ENCODE measurements around the gene LRRC47.
A peak's percentile ranks its signal among the peaks of the same experiment; 100 is the strongest.

The LRRC47 gene

GRCh38 chr1:3831689-3832088 lies 35.4 kb upstream of the LRRC47 start:
- no peak overlapping the region for H3K14ac ChIP-seq (ENCODE audit: low read length)
- DNase-seq, result peak in 1 of 2 donors; percentile 3
- no peaks in the 10 kb centered on the region for H3K9me3 ChIP-seq (ENCODE audit: insufficient read depth, low read depth, low read length)
- no peak overlapping the region for H3K18ac ChIP-seq (ENCODE audit: low read length)
- H2BK5ac ChIP-seq (ENCODE audit: low read depth, low read length, poor library complexity), result no peak overlapping the region
- H2AK5ac ChIP-seq (ENCODE audit: low read length), result no peak overlapping the region
- H4K91ac ChIP-seq (ENCODE audit: low read depth, low read length), result no peak overlapping the region
- no peak overlapping the region for H2BK120ac ChIP-seq (ENCODE audit: insufficient read depth, low read length, poor library complexity)
- H3K4me3 ChIP-seq (ENCODE audit: low read depth, low read length), result no peak overlapping the region
- H4K8ac ChIP-seq (ENCODE audit: low read depth, low read length), result no peak overlapping the region
- no peak overlapping the region for H3K27ac ChIP-seq (ENCODE audit: low read depth, low read length)
- no peak overlapping the region for H2AFZ ChIP-seq (ENCODE audit: insufficient read depth, low read length, poor library complexity)
- WGBS (ENCODE audit: extremely low coverage, insufficient coverage, insufficient read length), result no CpG with 5 or more reads among the region's 6 CpGs
- H3K23ac ChIP-seq (ENCODE audit: low read length), result no peak overlapping the region
- H3K27me3 ChIP-seq (ENCODE audit: insufficient read depth, low read length), result no peaks in the 10 kb centered on the region
- H3K79me2 ChIP-seq (ENCODE audit: control insufficient read depth, insufficient read depth, low read length, poor library complexity), result no peaks in the 10 kb centered on the region
- no peak overlapping the region for H3K4ac ChIP-seq (ENCODE audit: low read depth, low read length)
- no peak overlapping the region for H3K9ac ChIP-seq (ENCODE audit: low read length)
- H3K36me3 ChIP-seq (ENCODE audit: control insufficient read depth in 1 of 2, insufficient read depth in 2 of 2, low read length in 2 of 2), result peaks cover 38 to 54% of the 10 kb centered on the region in 2 experiments
- H4K12ac ChIP-seq (ENCODE audit: low read depth, low read length), result no peak overlapping the region
- H3K4me2 ChIP-seq (ENCODE audit: low read length), result no peak overlapping the region
- H3K79me1 ChIP-seq (ENCODE audit: low read length), result no peaks in the 10 kb centered on the region
- no peaks in the 10 kb centered on the region for H3K4me1 ChIP-seq (ENCODE audit: control insufficient read depth in 1 of 2, insufficient read depth in 2 of 2, low read length in 2 of 2)
- H2BK12ac ChIP-seq (ENCODE audit: low read length), result no peak overlapping the region

GRCh38 chr1:3828391-3828790 lies 32.1 kb upstream of the LRRC47 start:
- no peak overlapping the region for H2BK5ac ChIP-seq (ENCODE audit: low read depth, low read length, poor library complexity)
- no CpG with 5 or more reads among the region's 8 CpGs for WGBS (ENCODE audit: extremely low coverage, insufficient coverage, insufficient read length)
- no peak overlapping the region for H3K23ac ChIP-seq (ENCODE audit: low read length)
- no peak for DNase-seq
- no peak overlapping the region for H2AFZ ChIP-seq (ENCODE audit: insufficient read depth, low read length, poor library complexity)
- no peaks in the 10 kb centered on the region for H3K4me1 ChIP-seq (ENCODE audit: control insufficient read depth in 1 of 2, insufficient read depth in 2 of 2, low read length in 2 of 2)
- H3K4ac ChIP-seq (ENCODE audit: low read depth, low read length), result no peak overlapping the region
- H2AK5ac ChIP-seq (ENCODE audit: low read length), result no peak overlapping the region
- H4K8ac ChIP-seq (ENCODE audit: low read depth, low read length), result no peak overlapping the region
- H3K79me2 ChIP-seq (ENCODE audit: control insufficient read depth, insufficient read depth, low read length, poor library complexity), result no peaks in the 10 kb centered on the region
- no peak overlapping the region for H2BK120ac ChIP-seq (ENCODE audit: insufficient read depth, low read length, poor library complexity)
- H3K18ac ChIP-seq (ENCODE audit: low read length), result no peak overlapping the region
- H4K12ac ChIP-seq (ENCODE audit: low read depth, low read length), result no peak overlapping the region
- H2BK12ac ChIP-seq (ENCODE audit: low read length), result no peak overlapping the region
- H3K27ac ChIP-seq (ENCODE audit: low read depth, low read length), result no peak overlapping the region
- no peaks in the 10 kb centered on the region for H3K9me3 ChIP-seq (ENCODE audit: insufficient read depth, low read depth, low read length)
- H3K79me1 ChIP-seq (ENCODE audit: low read length), result no peaks in the 10 kb centered on the region
- no peaks in the 10 kb centered on the region for H3K27me3 ChIP-seq (ENCODE audit: insufficient read depth, low read length)
- no peak overlapping the region for H4K91ac ChIP-seq (ENCODE audit: low read depth, low read length)
- H3K9ac ChIP-seq (ENCODE audit: low read length), result no peak overlapping the region
- H3K36me3 ChIP-seq (ENCODE audit: control insufficient read depth in 1 of 2, insufficient read depth in 2 of 2, low read length in 2 of 2), result peaks cover 48 to 67% of the 10 kb centered on the region in 2 experiments
- no peak overlapping the region for H3K4me3 ChIP-seq (ENCODE audit: low read depth, low read length)
- no peak overlapping the region for H3K4me2 ChIP-seq (ENCODE audit: low read length)
- no peak overlapping the region for H3K14ac ChIP-seq (ENCODE audit: low read length)

- H3K18ac ChIP-seq (ENCODE audit: low read length), result no peak overlapping the region
- no peak overlapping the region for H3K4ac ChIP-seq (ENCODE audit: low read depth, low read length)
- H3K27ac ChIP-seq (ENCODE audit: low read depth, low read length), result no peak overlapping the region
- H2BK120ac ChIP-seq (ENCODE audit: insufficient read depth, low read length, poor library complexity), result no peak overlapping the region
- no peak overlapping the region for H2AK5ac ChIP-seq (ENCODE audit: low read length)
- no peaks in the 10 kb centered on the region for H3K27me3 ChIP-seq (ENCODE audit: insufficient read depth, low read length)
- no peak overlapping the region for H3K23ac ChIP-seq (ENCODE audit: low read length)
- no peak overlapping the region for H4K91ac ChIP-seq (ENCODE audit: low read depth, low read length)
- no peak overlapping the region for H3K4me3 ChIP-seq (ENCODE audit: low read depth, low read length)
- H3K9ac ChIP-seq (ENCODE audit: low read length), result no peak overlapping the region
- no peak for DNase-seq
- H4K12ac ChIP-seq (ENCODE audit: low read depth, low read length), result peak overlapping the region; percentile 55
- no CpG with 5 or more reads among the region's 14 CpGs for WGBS (ENCODE audit: extremely low coverage, insufficient coverage, insufficient read length)
- H3K9me3 ChIP-seq (ENCODE audit: insufficient read depth, low read depth, low read length), result no peaks in the 10 kb centered on the region
- H3K79me1 ChIP-seq (ENCODE audit: low read length), result no peaks in the 10 kb centered on the region
- H2BK5ac ChIP-seq (ENCODE audit: low read depth, low read length, poor library complexity), result no peak overlapping the region
- H3K36me3 ChIP-seq (ENCODE audit: control insufficient read depth in 1 of 2, insufficient read depth in 2 of 2, low read length in 2 of 2), result peaks cover 51 to 72% of the 10 kb centered on the region in 2 experiments
- H3K4me1 ChIP-seq (ENCODE audit: control insufficient read depth in 1 of 2, insufficient read depth in 2 of 2, low read length in 2 of 2), result no peaks in the 10 kb centered on the region
- H4K8ac ChIP-seq (ENCODE audit: low read depth, low read length), result no peak overlapping the region
- no peak overlapping the region for H2AFZ ChIP-seq (ENCODE audit: insufficient read depth, low read length, poor library complexity)
- H3K4me2 ChIP-seq (ENCODE audit: low read length), result no peak overlapping the region
- H3K14ac ChIP-seq (ENCODE audit: low read length), result no peak overlapping the region
- H3K79me2 ChIP-seq (ENCODE audit: control insufficient read depth, insufficient read depth, low read length, poor library complexity), result no peaks in the 10 kb centered on the region
- H2BK12ac ChIP-seq (ENCODE audit: low read length), result no peak overlapping the region
Observed at GRCh38 chr1:3827813-3828307, 31.6 kb upstream of the LRRC47 start.

GRCh38 chr1:3825356-3825755 lies 29.1 kb upstream of the LRRC47 start:
- Histone ChIP-seq H3K4me1 (ENCODE audit: control insufficient read depth in 1 of 2, insufficient read depth in 2 of 2, low read length in 2 of 2) (no peaks in the 10 kb centered on the region), H3K79me1 (ENCODE audit: low read length) (no peaks in the 10 kb centered on the region), H3K18ac (ENCODE audit: low read length) (no peak overlapping the region), H3K4me2 (ENCODE audit: low read length) (no peak overlapping the region), H3K14ac (ENCODE audit: low read length) (no peak overlapping the region), H3K9me3 (ENCODE audit: insufficient read depth, low read depth, low read length) (no peaks in the 10 kb centered on the region), H2AFZ (ENCODE audit: insufficient read depth, low read length, poor library complexity) (no peak overlapping the region), H4K91ac (ENCODE audit: low read depth, low read length) (no peak overlapping the region), H3K4ac (ENCODE audit: low read depth, low read length) (no peak overlapping the region), H3K27me3 (ENCODE audit: insufficient read depth, low read length) (no peaks in the 10 kb centered on the region), H2BK12ac (ENCODE audit: low read length) (no peak overlapping the region), H2BK5ac (ENCODE audit: low read depth, low read length, poor library complexity) (no peak overlapping the region), H3K27ac (ENCODE audit: low read depth, low read length) (no peak overlapping the region), H3K79me2 (ENCODE audit: control insufficient read depth, insufficient read depth, low read length, poor library complexity) (no peaks in the 10 kb centered on the region), H2AK5ac (ENCODE audit: low read length) (no peak overlapping the region), H3K36me3 (ENCODE audit: control insufficient read depth in 1 of 2, insufficient read depth in 2 of 2, low read length in 2 of 2) (peaks cover 59 to 78% of the 10 kb centered on the region in 2 experiments), H3K4me3 (ENCODE audit: low read depth, low read length) (no peak overlapping the region), H3K9ac (ENCODE audit: low read length) (no peak overlapping the region), H4K8ac (ENCODE audit: low read depth, low read length) (no peak overlapping the region), H4K12ac (ENCODE audit: low read depth, low read length) (no peak overlapping the region), H3K23ac (ENCODE audit: low read length) (no peak overlapping the region), H2BK120ac (ENCODE audit: insufficient read depth, low read length, poor library complexity) (no peak overlapping the region)
- no CpG with 5 or more reads among the region's 15 CpGs for WGBS (ENCODE audit: extremely low coverage, insufficient coverage, insufficient read length)
- DNase-seq, result no peak

All from trophoblast cell (in vitro differentiated cells and primary cell).